ENCODE results near the gene ARHGEF4. TPM values are rescaled to one million over a fixed set of nuclear protein-coding genes. Genes with fewer than 3 reads are reported as not detected.

The ARHGEF4 gene
- total RNA-seq, 1 experiment from 2014 or later: 12.6 TPM

GRCh38 chr2:130796290-130796689, 40.4 kb upstream of the ARHGEF4 start:
- no peak for TF ChIP-seq CTCF (conservative IDR thresholded peaks at IDR 0.05)
- no peaks in the 10 kb centered on the region for H3K79me1 ChIP-seq (ENCODE audit: insufficient read depth, low read depth, low read length, poor library complexity, severe bottlenecking)
- no peak overlapping the region for H3K27ac ChIP-seq (ENCODE audit: insufficient read length, low read depth, low read length)
- H3K14ac ChIP-seq (ENCODE audit: insufficient read depth, low read length): no peak overlapping the region; the same call in 1 of the 2 replicates
- no peaks in the 10 kb centered on the region; the same call in 1 of the 2 replicates for H3K27me3 ChIP-seq (ENCODE audit: insufficient read depth, low read length)
- H2BK120ac ChIP-seq (ENCODE audit: low read depth, low read length, poor library complexity, severe bottlenecking): no peak overlapping the region
- H3K18ac ChIP-seq (ENCODE audit: insufficient read length, low read depth, low read length): no peak overlapping the region
- no peaks in the 10 kb centered on the region for H3K9me3 Mint-ChIP-seq
- H3K27ac Mint-ChIP-seq: no peak overlapping the region
- H2BK5ac ChIP-seq (ENCODE audit: insufficient read length, low read length): no peak overlapping the region
- no peak overlapping the region for H3K9ac ChIP-seq (ENCODE audit: extremely low read depth, insufficient read length, low read length)
- H3K36me3 Mint-ChIP-seq (ENCODE audit: insufficient read depth in 1 of 3, low read depth in 3 of 3): no peaks in the 10 kb centered on the region
- H3K27me3 Mint-ChIP-seq (ENCODE audit: low read depth): peaks cover 18% of the 10 kb centered on the region
- H3K23ac ChIP-seq (ENCODE audit: insufficient read length, low read depth, low read length): no peak overlapping the region
- H3K56ac ChIP-seq (ENCODE audit: insufficient read length, low read depth, low read length): no peak overlapping the region
- no peak overlapping the region for H4K5ac ChIP-seq (ENCODE audit: insufficient read length, low read depth, low read length)
- no peaks in the 10 kb centered on the region for H3K79me2 ChIP-seq (ENCODE audit: insufficient read depth, low read length)
- H3K4me1 ChIP-seq (ENCODE audit: insufficient read depth, low read length): no peaks in the 10 kb centered on the region
- no peak overlapping the region for H2BK12ac ChIP-seq (ENCODE audit: insufficient read length, low read depth, low read length)
- DNase-seq: peak; percentile 73
- H3K9me3 ChIP-seq (ENCODE audit: control insufficient read depth, low read depth, low read length): no peaks in the 10 kb centered on the region
- no peak overlapping the region for H2BK20ac ChIP-seq (ENCODE audit: low read depth, low read length, poor library complexity, severe bottlenecking)
- no peak overlapping the region for H2AFZ ChIP-seq (ENCODE audit: low read length)
- H3K4ac ChIP-seq (ENCODE audit: low read depth, low read length): no peak overlapping the region
- H2AK5ac ChIP-seq (ENCODE audit: insufficient read length, low read length): no peak overlapping the region
- H4K20me1 ChIP-seq (ENCODE audit: control insufficient read depth, insufficient read depth, insufficient read length): no peaks in the 10 kb centered on the region
- H4K91ac ChIP-seq (ENCODE audit: insufficient read length, low read depth, low read length): no peak overlapping the region
- H2BK15ac ChIP-seq (ENCODE audit: low read depth, low read length): no peak overlapping the region
- H3K23me2 ChIP-seq (ENCODE audit: insufficient read length, low read depth, low read length, poor library complexity, severe bottlenecking): peaks cover 12% of the 10 kb centered on the region
- WGBS (ENCODE audit: extremely low coverage, insufficient read length, low lambda C conversion rate): no CpG with 5 or more reads among the region's 3 CpGs
- no peak overlapping the region for H3K4me3 Mint-ChIP-seq
- H3K4me1 Mint-ChIP-seq: peaks cover 24 to 29% of the 10 kb centered on the region in 2 experiments
- no peak overlapping the region for H4K8ac ChIP-seq (replicated peaks; ENCODE audit: insufficient read length, low read depth, low read length)
- H3T11ph ChIP-seq (ENCODE audit: low read length): no peak overlapping the region
- no peak overlapping the region for H3K4me2 ChIP-seq (ENCODE audit: insufficient read depth, insufficient read length, low read length)
